ENCODE data around the gene COL6A5.
"Not testable (repeated sequence)": the region's sequence is repeated elsewhere in the genome, so short reads cannot be mapped to it uniquely, and the experiment has no call there.

Gene COL6A5, protein sequence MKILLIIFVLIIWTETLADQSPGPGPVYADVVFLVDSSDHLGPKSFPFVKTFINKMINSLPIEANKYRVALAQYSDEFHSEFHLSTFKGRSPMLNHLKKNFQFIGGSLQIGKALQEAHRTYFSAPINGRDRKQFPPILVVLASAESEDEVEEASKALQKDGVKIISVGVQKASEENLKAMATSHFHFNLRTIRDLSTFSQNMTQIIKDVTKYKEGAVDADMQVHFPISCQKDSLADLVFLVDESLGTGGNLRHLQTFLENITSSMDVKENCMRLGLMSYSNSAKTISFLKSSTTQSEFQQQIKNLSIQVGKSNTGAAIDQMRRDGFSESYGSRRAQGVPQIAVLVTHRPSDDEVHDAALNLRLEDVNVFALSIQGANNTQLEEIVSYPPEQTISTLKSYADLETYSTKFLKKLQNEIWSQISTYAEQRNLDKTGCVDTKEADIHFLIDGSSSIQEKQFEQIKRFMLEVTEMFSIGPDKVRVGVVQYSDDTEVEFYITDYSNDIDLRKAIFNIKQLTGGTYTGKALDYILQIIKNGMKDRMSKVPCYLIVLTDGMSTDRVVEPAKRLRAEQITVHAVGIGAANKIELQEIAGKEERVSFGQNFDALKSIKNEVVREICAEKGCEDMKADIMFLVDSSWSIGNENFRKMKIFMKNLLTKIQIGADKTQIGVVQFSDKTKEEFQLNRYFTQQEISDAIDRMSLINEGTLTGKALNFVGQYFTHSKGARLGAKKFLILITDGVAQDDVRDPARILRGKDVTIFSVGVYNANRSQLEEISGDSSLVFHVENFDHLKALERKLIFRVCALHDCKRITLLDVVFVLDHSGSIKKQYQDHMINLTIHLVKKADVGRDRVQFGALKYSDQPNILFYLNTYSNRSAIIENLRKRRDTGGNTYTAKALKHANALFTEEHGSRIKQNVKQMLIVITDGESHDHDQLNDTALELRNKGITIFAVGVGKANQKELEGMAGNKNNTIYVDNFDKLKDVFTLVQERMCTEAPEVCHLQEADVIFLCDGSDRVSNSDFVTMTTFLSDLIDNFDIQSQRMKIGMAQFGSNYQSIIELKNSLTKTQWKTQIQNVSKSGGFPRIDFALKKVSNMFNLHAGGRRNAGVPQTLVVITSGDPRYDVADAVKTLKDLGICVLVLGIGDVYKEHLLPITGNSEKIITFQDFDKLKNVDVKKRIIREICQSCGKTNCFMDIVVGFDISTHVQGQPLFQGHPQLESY (N-terminal part only)

DNA sequence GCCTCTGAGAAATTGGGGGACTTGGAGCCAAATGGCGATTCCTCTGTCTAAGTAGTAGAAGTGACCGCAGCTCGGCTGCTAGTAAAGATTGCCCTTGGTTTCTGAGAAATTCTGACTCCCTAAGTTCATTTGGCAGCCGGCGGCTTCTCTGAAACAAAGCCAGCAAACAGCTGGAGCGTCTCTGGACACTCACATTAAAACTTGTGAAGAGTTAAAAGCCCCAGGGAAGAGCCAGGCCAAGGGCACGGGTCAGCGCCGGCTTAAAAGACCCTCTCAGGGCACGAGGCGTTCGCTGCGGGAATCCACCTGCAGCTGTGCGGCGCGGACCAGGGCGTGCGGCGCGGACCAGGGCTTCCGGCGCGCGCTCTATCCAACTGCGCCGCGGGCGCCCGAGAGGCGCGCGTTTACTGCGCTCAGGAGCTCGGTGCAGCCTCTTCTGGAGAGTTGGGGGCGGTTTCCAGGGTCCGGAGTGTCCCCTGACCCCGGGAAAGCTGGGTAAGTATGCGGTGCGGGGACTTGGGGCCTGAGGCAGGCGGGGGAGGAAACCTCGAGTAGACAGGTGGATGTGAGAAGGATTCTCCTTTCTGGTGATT is at the start of gene COL6A5:
TSS of gene COL6A5 (plus strand) at position 186 of the 593 bp plus-strand sequence. CDS start 27,967 bp downstream, outside the sequence.
- no peak for DNase-seq (ENCODE audit: low read depth)

DNA sequence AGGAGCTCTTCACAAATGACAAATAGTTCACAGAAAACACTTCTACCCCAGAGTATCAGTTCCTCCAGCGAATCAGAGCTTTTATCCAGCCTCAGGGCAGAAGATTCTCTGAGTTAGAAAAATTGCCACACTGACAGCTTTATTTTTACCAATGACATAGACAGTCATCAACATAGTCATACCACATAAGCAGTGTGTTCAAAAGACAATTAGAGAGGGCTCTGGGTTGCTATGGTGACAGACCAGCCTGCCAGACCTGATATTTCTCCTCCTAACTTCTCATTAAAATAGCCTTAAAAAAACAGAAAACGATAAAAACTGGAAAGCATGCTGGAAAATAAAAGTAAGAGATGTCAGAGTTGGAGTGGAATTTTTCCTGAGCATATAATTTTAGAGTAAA is 45.9 kb upstream of the COL6A5 start:
- no peak for DNase-seq (ENCODE audit: low read depth)

DNA sequence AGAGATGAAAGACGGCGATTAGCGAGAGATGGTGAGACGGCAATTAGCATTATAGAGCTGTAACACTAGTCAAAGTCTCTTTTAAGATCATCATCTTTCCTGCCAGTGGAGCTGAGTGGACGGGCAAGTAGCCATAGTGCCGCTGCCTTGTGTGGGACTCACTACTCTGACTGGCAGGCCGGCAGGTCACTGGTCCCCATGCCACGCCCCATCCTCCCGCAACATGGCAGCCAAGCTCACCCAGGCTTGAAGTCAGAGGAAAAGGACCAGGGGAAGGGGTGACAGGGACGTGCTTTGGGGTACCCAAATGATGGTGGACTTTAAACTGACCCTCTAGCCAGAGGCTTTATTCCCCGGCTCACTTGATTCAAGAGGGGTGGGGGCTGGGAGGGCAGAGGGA is 44.6 kb upstream of the COL6A5 start:
- no peak for DNase-seq (ENCODE audit: low read depth)

DNA sequence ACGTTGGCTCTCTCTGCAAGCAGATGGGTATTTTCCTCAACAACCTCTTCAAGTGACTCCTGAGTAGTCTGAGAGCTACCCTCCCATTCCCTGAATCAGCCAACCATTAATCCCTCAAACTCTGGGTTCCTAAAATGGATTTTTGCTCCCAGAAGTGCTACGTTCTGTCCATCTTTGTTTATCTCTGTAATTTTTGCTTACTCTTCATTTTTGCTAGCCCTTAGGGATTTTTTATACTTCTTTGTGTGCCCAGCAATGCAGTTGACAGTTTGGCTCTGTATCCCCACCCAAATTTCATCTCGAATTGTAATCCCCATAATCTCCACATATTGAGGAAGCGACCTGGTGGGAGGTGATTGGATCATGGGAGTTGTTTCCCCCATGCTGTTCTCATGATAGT is 35.4 kb upstream of the COL6A5 start:
- no peak for DNase-seq (ENCODE audit: low read depth)

DNA sequence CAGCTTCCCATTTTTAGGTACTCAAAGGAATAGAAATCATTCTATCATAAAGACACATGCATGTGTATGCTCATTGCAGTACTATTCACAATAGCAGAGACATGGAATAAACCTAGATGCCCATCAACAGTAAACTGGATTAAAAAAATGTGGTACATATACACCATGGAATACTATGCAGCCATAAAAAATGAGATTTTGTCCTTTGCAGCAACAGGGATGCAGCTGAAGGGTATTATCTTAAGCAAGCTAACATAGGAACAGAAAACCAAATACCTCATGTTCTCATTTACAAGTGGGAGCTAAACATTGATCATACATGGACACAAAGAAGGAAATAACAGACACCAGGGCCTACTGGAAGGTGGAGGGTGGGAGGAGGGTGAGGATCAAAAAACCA is 33.1 kb upstream of the COL6A5 start:
- DNase-seq (ENCODE audit: low read depth): no peak

DNA sequence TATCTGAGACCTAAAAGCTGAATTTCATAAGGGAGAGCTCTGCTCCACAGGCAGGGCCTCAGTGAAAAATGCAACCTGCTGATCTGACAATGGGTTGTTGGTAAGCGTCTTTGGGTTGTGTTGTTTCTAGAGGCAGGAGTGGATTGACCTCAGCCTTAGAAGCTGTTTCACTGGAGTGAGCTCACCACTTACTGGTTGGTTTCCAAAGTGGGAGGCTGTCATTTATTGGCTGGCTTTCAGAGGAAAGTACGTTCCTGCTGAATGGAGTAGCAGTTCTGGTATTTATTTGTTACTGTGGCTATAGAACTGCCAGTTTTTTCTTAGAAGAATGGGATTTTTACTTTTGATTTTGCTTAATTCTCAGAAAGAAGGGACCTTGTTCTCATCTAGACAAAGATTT is 29.3 kb upstream of the COL6A5 start:
- peak; percentile 13 for DNase-seq (ENCODE audit: low read depth)

DNA sequence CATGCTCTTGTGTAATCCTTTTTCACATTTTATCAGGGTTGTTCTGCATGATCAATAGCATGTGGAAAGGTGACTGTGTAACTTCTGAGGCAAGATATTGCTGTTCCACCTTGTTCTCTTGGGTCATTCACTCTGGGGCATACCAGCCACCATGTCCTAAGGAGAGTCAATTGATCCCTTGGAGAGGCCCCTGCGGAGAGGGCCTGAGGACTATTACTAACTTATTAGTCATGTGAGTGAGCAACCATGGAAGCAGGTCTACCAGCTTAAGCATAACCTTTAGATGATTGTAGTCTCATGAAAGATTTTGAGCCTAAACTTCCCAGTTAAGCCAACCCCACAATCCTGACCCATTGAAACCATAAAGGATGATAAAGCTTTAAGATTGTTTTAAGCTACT is 22.0 kb upstream of the COL6A5 start:
- DNase-seq (ENCODE audit: low read depth): no peak

DNA sequence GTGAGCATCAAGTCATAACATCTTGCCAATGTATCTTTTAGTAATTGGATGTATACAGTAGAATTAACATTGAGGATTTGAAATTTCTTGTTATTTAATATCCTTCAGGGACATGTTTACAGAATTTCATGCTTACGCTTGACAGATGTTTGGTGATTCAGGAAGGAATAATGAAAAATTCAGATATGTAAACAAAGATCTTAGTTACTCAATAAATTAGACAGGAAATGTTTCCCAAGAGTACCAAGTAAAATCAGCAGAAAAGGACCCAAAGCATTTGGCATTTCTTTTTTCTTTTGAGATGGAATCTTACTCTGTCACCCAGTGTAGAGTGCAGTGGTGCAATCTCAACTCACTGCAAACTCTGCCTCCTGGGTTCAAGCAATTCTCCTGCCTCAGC is 4.7 kb upstream of the COL6A5 start:
- DNase-seq (ENCODE audit: low read depth): no peak

DNA sequence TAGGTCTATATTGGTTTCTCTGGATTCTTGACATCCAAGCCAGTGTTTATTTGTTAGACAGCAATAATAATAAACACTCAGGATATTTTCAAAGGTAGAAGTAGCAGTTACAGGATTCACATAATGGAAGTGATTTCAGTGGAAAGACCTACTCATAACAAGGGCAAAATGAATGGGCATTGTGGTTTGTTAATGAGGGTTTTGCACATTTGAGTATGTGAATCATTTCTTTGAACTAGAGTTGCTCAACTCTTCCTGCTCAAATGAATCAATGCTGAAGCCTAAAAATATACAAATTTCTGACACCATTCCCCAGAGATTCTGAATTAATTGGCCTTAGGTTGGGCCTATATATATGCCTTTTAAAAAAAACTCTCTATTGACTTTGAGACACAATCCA is 4.1 kb upstream of the COL6A5 start:
- no peak for DNase-seq (ENCODE audit: low read depth)

DNA sequence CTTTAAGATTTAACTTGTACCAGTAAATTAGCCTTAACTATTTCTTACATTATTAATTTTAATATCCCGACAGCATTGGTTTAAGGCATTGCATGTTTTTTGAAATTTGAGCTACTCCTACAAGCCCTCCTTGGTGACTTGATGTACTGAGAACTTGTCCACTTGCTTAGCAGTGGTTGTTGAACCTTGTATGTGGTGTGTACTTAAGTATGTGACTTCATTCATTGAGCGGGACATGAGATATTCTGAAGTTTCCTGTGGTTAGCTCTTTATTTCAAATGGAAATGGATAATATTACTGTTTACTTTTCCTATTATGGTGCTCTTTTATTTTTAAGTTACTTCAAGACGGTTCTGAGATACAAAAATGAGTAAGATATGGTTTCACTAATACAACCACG is 3.6 kb upstream of the COL6A5 start:
- no peak for DNase-seq (ENCODE audit: low read depth)

DNA sequence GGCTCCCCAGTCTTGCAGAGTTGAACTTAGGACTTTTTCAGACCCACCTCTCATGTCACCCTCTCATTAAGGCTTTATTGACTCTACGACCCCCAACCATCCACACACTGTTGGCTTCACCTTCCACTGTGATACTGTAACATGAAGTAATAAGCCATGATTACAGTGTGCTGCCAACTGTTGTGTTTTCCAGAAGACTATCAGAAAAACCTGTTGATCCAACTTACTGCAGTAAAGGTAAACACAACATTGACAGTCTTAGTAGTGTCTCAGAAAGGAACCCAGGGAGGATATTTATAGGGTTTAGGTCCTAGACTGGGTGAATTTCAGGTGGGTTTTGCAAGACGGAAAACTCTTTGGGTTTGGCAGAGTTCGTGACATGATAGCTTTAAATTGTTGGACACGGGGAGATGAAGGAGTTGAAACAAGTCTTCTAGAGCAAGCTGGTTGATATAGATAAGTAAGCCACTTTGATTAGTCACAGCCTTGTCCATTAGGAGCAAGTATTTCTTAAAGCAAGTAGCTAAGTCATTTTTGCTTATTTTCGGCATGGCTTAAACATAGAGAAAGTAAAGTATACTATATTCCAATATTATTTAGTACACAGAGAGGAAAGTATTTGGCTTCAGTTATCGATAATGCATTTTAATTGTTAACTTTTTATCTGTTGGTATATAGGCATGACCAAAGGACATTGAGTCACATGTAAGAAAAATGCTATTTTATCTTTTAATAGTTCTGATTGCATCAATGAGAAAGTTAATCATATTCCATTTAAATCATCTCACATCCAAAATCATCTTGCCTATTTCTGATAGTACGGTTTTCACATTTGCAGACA is 2.4 kb upstream of the COL6A5 start:
- no peak for DNase-seq (ENCODE audit: low read depth)

DNA sequence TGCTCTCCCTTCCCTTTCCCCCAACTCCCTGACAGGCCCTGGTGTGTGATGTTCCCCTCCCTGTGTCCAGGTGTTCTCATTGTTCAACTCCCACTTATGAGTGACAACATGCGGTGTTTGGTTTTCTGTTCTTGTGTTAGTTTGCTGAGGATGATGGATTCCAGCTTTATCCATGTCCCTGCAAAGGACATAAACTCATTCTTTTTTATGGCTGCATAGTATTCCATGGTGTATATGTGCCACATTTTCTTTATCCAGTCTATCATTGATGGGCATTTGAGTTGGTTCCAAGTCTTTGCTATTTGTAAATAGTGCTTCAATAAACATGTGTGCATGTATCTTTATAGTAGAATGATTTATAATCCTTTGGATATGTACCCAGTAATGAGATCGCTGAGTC is 2.8 kb downstream of the COL6A5 start:
- DNase-seq (ENCODE audit: low read depth): not testable (repeated sequence)

DNA sequence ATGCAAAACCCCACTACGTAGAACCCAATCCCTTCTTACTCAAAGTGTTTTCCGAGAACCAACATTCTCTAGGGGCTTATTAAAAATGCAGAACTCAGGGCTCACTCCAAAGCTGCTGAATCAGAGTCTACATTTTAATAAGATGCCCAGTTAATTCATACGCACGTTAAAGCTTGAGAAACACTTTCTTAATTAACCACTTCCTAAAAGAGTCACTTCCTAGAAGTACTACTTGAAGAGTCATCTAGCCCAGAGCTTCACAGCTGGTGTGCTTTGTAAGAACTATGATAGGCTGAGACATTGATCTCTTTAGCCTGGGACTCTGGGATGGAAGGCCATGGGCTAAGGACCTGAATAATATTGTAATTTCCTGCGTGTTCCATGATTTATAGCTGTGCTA is 9.0 kb downstream of the COL6A5 start:
- DNase-seq (ENCODE audit: low read depth): no peak

DNA sequence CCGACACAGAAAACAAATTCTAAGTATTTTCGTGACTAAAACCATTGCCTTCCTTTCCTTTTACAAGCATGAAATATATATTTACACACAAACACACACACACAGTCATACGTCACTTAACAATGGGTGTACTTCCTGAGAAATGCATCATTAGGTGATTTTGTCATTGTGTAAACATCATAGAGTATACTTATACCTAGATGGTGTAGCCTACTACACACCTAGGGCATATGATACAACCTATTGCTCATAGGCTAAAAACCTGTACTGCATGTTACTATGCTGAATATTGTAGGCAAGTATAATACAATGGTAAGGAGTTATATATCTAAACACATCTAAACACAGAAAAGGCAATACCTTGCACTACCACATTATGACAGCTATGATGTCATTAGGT is 28.6 kb downstream of the COL6A5 start:
- DNase-seq (ENCODE audit: low read depth): no peak

DNA sequence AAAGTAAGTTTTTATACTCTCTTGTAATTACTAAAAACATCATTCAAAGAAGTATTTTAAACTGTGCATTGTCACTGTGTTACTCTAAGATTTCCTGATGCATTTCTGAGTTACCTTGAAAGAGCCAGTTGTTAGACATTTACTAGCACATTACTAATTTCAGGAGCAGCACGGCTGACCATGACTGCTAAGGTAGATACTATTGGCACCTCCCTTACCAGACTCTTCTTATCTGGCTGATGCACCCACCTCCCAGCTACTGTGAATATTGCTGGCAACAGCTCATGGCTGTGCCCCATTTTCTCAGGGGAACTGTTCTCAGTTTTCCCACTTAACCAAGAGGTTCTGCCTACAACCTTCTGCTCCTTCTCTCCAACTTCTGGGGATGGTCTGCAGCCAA is 29.4 kb downstream of the COL6A5 start:
- DNase-seq (ENCODE audit: low read depth): no peak

DNA sequence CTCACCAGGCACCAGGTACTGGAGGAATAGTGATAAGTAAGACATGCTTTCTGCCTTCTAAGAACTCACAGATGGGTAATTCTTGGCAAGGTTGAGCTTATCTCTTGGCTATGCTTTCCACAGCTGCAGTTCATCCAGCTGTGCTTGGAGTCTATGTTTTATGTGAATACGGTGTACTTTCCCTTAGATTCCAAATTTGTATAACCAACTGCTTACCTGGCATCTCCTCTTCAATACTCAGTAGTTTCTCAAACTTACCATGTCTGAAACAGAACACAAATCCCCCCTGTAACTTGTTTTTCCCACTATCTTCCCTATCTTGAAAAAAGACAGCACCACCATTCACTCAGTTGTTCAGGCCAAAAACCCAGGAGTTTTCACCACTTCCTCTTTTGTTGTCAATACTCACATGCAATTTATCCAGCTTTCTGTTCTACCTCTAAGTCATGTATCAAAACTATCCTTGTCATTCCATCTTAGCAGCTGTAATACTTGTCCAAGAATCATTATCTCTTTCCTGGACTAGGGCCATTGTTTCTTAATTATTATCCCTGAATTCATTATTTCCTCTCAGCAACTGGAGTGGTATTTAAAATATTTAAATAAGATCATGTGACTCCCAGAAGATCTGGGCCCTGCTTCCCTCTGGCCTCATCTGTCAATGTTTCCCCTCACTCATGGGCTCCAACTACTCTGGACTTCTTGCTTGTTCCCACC is 32.6 kb downstream of the COL6A5 start:
- DNase-seq (ENCODE audit: low read depth): no peak

DNA sequence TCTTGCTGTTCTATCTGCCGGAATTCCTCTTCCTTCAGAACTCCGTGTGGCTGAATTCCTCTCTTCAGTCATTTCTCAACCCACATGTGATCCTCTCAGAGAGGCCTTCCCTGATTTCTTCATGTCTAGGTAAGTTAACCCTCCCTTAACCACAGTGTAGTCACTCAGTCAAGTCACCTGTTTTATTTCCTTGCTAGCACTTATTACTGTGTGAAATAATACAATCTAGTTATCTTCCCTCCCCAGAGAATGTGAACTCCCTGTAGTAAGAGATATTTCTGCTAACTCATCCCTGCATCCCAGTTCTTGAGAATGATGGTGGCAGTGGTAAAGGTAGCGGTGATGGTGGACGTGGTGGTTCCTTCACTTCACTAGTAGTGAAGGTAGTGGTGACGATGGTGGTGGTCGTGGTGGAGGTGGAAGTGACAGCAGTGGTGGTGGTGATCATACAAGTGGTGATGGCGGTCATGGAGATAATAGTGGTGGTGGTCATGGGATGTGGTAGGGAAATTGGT is 33.3 kb downstream of the COL6A5 start:
- no peak for DNase-seq (ENCODE audit: low read depth)

DNA sequence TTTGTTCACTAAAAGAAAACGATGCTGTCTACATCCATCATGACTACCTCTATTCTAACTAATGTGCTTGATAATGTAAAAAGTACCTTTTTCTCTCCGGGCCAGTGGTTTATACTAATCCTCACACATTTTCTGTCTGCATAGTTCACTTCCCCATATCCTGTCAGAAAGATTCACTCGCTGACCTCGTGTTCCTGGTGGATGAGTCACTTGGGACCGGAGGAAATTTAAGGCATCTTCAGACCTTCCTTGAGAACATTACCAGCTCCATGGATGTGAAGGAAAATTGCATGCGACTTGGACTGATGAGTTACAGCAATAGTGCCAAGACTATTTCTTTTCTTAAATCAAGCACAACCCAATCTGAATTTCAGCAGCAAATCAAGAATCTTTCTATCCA is 33.8 kb downstream of the COL6A5 start:
- DNase-seq (ENCODE audit: low read depth): no peak

DNA sequence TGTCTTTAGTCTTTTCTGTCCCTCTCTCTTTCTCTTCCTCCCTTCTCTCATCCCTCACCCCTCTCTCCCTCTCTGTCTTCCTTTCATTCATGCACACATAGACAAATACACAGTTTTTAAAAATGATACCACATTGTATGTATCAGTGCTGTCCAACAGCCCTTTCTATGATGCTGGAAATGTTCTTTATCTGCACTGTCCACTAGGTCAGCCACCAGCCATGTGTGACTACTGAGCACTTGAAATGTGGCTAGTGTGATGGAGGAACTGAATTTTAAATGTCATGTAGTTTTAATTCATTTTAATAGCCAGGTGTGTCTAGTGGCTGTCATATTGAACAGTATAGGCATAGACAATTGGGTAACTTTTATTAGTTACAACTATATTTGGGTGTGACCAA is 34.9 kb downstream of the COL6A5 start:
- DNase-seq (ENCODE audit: low read depth): no peak

DNA sequence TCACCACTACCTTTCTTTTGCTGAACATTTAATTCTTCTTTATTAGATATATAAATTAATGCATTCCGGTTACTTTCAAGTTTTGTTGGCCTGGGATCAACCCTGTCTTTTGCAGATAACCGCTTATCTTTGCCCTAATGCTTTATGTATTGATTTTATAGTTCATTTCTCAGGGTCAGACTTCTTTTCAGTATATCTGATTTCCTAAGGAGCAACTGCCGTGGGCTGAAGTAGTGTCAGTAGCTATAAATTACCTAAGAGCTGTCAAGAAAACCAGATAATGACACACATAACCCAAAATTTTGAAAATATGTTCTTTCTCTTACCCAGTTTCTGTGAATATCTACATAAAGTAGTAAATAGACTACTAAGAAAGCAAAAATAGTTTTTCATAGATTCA is 38.0 kb downstream of the COL6A5 start:
- DNase-seq (ENCODE audit: low read depth): no peak
